Sigmoid colon (tissue), 4 donors: ENCODE data around the gene PUS10.

ENCODE experiments used
- POLR2A ChIP-seq, 2 donors: fragments of 450-650 bp; IDR thresholded peaks; one replicate each; pipeline ENCODE4 v1.6.1; 2016; ENCODE audit warnings: antibody characterized with exemption in 2 of 2, mild to moderate bottlenecking in 2 of 2, moderate library complexity in 2 of 2
- POLR2AphosphoS5 ChIP-seq, 4 donors: sonication (generic); formaldehyde crosslinking; IDR thresholded peaks; one replicate each; pipeline ENCODE4 v1.6.1; 2017; ENCODE audit warnings: antibody characterized with exemption in 4 of 4
- TF ChIP-seq, protein P1 (sequence below), 4 experiments: fragments of 450-650 bp in 3 of 4; fragments of 200-600 bp in 1 of 4; IDR thresholded peaks; one replicate each; pipeline ENCODE4 v1.5.1; 2016 to 2019; ENCODE audit warnings: antibody characterized with exemption in 4 of 4, mild to moderate bottlenecking in 3 of 4, moderate library complexity in 2 of 4

DNA sequence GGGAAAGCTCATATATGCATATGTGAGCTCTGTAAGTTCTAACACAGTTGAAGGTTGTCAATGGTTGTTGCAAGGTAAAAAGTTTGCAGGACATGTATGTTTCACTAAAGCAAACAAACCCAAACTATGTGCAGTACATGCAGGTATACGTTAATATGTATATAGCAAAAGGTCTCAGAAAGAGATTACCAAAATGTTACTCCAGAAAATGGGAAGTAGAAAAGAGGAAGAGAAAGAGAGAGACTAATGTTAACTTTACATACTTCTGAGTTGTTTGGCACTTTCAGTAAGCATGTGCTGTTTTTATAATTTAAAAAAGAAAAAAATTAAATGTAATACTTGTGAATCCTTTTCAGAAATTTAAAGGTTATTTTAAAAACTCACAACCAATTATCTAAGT, 33.3 kb downstream of the PUS10 start:
- TF ChIP-seq POLR2AphosphoS5 (IDR thresholded peaks at IDR 0.05) (no peak), POLR2A (IDR thresholded peaks at IDR 0.05) (no peak)
- TF ChIP-seq, protein P1, sequence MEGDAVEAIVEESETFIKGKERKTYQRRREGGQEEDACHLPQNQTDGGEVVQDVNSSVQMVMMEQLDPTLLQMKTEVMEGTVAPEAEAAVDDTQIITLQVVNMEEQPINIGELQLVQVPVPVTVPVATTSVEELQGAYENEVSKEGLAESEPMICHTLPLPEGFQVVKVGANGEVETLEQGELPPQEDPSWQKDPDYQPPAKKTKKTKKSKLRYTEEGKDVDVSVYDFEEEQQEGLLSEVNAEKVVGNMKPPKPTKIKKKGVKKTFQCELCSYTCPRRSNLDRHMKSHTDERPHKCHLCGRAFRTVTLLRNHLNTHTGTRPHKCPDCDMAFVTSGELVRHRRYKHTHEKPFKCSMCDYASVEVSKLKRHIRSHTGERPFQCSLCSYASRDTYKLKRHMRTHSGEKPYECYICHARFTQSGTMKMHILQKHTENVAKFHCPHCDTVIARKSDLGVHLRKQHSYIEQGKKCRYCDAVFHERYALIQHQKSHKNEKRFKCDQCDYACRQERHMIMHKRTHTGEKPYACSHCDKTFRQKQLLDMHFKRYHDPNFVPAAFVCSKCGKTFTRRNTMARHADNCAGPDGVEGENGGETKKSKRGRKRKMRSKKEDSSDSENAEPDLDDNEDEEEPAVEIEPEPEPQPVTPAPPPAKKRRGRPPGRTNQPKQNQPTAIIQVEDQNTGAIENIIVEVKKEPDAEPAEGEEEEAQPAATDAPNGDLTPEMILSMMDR (IDR thresholded peaks at IDR 0.05) = no peak
